ENCODE measurements around the gene SNORC. TPM values are rescaled to one million over a fixed set of nuclear protein-coding genes. Genes with fewer than 3 reads are reported as not detected.

SNORC gene
- total and polyA plus RNA-seq, 10 of the 15 experiments (the other 5 are each of a cell fraction or from before 2014, with no cell fraction given) = 0.04 to 0.74 (median 0.45) TPM; not detected in 4

GRCh38 chr2:232869138-232870017 is 686 bp upstream of the SNORC start:
- ChIA-PET CTCF (interaction anchor here (0.7 kb wide), 1 partner anchor 160 kb away, joined by 4 read pairs; no protein-coding TSS in a partner anchor), RAD21 (ENCODE audit: unreplicated experiment) (interaction anchor here (1.0 kb wide), 1 partner anchor 27 kb away, joined by 3 read pairs; no protein-coding TSS in a partner anchor), POLR2A (no interaction called here), SMC1A (ENCODE audit: uncharacterized antibody, unreplicated experiment) (interaction anchor here (0.9 kb wide), 1 partner anchor 160 kb away, joined by 3 read pairs; no protein-coding TSS in a partner anchor)
- DNase-seq (ENCODE audit: low read depth, low spot score) = no peak
- TF ChIP-seq, protein P1, sequence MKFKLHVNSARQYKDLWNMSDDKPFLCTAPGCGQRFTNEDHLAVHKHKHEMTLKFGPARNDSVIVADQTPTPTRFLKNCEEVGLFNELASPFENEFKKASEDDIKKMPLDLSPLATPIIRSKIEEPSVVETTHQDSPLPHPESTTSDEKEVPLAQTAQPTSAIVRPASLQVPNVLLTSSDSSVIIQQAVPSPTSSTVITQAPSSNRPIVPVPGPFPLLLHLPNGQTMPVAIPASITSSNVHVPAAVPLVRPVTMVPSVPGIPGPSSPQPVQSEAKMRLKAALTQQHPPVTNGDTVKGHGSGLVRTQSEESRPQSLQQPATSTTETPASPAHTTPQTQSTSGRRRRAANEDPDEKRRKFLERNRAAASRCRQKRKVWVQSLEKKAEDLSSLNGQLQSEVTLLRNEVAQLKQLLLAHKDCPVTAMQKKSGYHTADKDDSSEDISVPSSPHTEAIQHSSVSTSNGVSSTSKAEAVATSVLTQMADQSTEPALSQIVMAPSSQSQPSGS (IDR thresholded peaks at IDR 0.05; ENCODE audit: low read length) = no peak
- TF ChIP-seq E2F8 (IDR thresholded peaks at IDR 0.05; ENCODE audit: low read depth, partially characterized antibody) (no peak), BMI1 (IDR thresholded peaks at IDR 0.05; ENCODE audit: borderline replicate concordance) (no peak), LARP7 (IDR thresholded peaks at IDR 0.05) (no peak), RELB (IDR thresholded peaks at IDR 0.05; ENCODE audit: low read depth) (no peak), EP300 (IDR thresholded peaks at IDR 0.05; ENCODE audit: borderline replicate concordance in 1 of 2, control insufficient read depth in 1 of 2, low read depth in 2 of 2, low read length in 2 of 2) (no peak), POLR2AphosphoS2 (IDR thresholded peaks at IDR 0.05; ENCODE audit: low read depth, low read length) (no peak), TARDBP (IDR thresholded peaks at IDR 0.05; ENCODE audit: borderline replicate concordance) (no peak)
- no peaks in the 10 kb centered on the region for H4K20me1 ChIP-seq (ENCODE audit: control insufficient read depth, insufficient read depth)
- no peaks in the 10 kb centered on the region for H3K27me3 ChIP-seq (replicated peaks in 1 of 2; ENCODE audit: control insufficient read depth in 2 of 2, insufficient read depth in 2 of 2, low read length in 1 of 2)
- no peaks in the 10 kb centered on the region for H3K9me3 ChIP-seq (replicated peaks; ENCODE audit: control insufficient read depth, insufficient read depth, low read length)
- no peaks in the 10 kb centered on the region for H3K36me3 ChIP-seq (ENCODE audit: control insufficient read depth in 2 of 2, insufficient read depth in 2 of 2, low read length in 1 of 2)
- no peak overlapping the region for H3K4me2 ChIP-seq (ENCODE audit: control insufficient read depth, insufficient read depth)
- no peaks in the 10 kb centered on the region for H3K4me1 ChIP-seq (ENCODE audit: control insufficient read depth, insufficient read depth, low read length)
- no peak overlapping the region for H2AFZ ChIP-seq (ENCODE audit: control insufficient read depth, low read depth, low read length)
- H3K4me3 ChIP-seq = no peak overlapping the region
- no peak overlapping the region for H3K27ac ChIP-seq (ENCODE audit: control insufficient read depth, insufficient read depth)
- no TSS peak for BruUV-seq (replicated peaks)
- no peak for ATAC-seq
- intact Hi-C loops (cut with micrococcal nuclease; ENCODE audit: unreplicated experiment) (no loop called here), in situ Hi-C loops (cut with MboI) (no loop called here)
- FAIRE-seq = no peak
- H3K9ac ChIP-seq (ENCODE audit: control insufficient read depth, insufficient read depth, low read length) = no peak overlapping the region
- H3K79me2 ChIP-seq (ENCODE audit: control insufficient read depth, insufficient read depth, low read length) = no peaks in the 10 kb centered on the region
- 54% methylated on average over 15 of the region's 15 CpGs for WGBS (ENCODE audit: insufficient coverage, insufficient replicate concordance, low lambda C conversion rate, missing lambda C conversion rate)

Measured in GM12878 (cell line).